Activated CD4-positive, alpha-beta T cell treated with anti-CD3 and anti-CD28 coated beads, Interleukin-2, amount 10 ng/mL, durations not matched to agents 24 days and 14 days (primary cell): ENCODE measurements around the gene PTPRK. TPM values are rescaled to one million over a fixed set of nuclear protein-coding genes. Genes with fewer than 3 reads are reported as not detected.

Experiments
- DNase-seq: peaks from one replicate; pipeline ENCODE4 v3.0.0; 2022
- H3K27ac Mint-ChIP-seq: one replicate; pipeline ENCODE4 v1.8.0; 2022; ENCODE audit warnings: mild to moderate bottlenecking, mixed read lengths
- H3K27me3 Mint-ChIP-seq: one replicate; pipeline ENCODE4 v1.8.0; 2022; ENCODE audit warnings: mixed read lengths
- H3K36me3 Mint-ChIP-seq: one replicate; pipeline ENCODE4 v1.8.0; 2022; ENCODE audit warnings: low read depth, mild to moderate bottlenecking, mixed read lengths
- H3K4me1 Mint-ChIP-seq: one replicate; pipeline ENCODE4 v1.8.0; 2021; ENCODE audit warnings: mixed read lengths
- H3K4me3 Mint-ChIP-seq: one replicate; pipeline ENCODE4 v1.8.0; 2022; ENCODE audit warnings: mild to moderate bottlenecking, moderate library complexity, mixed read lengths
- H3K9me3 Mint-ChIP-seq: one replicate; pipeline ENCODE4 v1.8.0; 2021; ENCODE audit warnings: mixed read lengths
- intact Hi-C: fragments of 100-400 bp; cut with micrococcal nuclease; formaldehyde crosslinking; loops from one replicate; pipeline ENCODE4 v1.15.1; 2023
- total RNA-seq: library from RNA; stranded (reverse); gene quantifications from 2 replicates; pipeline ENCODE4 v1.2.3, GENCODE V29; 2022

PTPRK gene
- total RNA-seq, 1 donor from 2014 or later, result 3.6 TPM

GRCh38 chr6:128526152-128526914, 5.9 kb upstream of the PTPRK start:
- H3K27me3 Mint-ChIP-seq, result peaks cover 34% of the 10 kb centered on the region
- no peaks in the 10 kb centered on the region for H3K36me3 Mint-ChIP-seq
- no peak for DNase-seq
- intact Hi-C loops, result loop anchor here (10.0 kb wide), 1 partner anchor 672 kb away; no protein-coding TSS in a partner anchor
- no peaks in the 10 kb centered on the region for H3K4me1 Mint-ChIP-seq
- H3K9me3 Mint-ChIP-seq, result no peaks in the 10 kb centered on the region
- H3K4me3 Mint-ChIP-seq, result no peak overlapping the region
- H3K27ac Mint-ChIP-seq, result no peak overlapping the region

GRCh38 chr6:128525406-128525805, 5.0 kb upstream of the PTPRK start:
- Mint-ChIP-seq H3K9me3 (no peaks in the 10 kb centered on the region), H3K36me3 (no peaks in the 10 kb centered on the region), H3K27me3 (peaks cover 41% of the 10 kb centered on the region), H3K4me3 (no peak overlapping the region), H3K4me1 (peaks cover 4% of the 10 kb centered on the region), H3K27ac (no peak overlapping the region)
- intact Hi-C loops, result loop anchor here (10.0 kb wide), 1 partner anchor 671 kb away; no protein-coding TSS in a partner anchor
- no peak for DNase-seq

- peaks cover 69% of the 10 kb centered on the region for H3K27me3 Mint-ChIP-seq
- no peaks in the 10 kb centered on the region for H3K9me3 Mint-ChIP-seq
- H3K4me3 Mint-ChIP-seq, result peak overlapping the region; percentile 96
- DNase-seq, result no peak
- no peaks in the 10 kb centered on the region for H3K36me3 Mint-ChIP-seq
- H3K4me1 Mint-ChIP-seq, result peaks cover 19% of the 10 kb centered on the region
- H3K27ac Mint-ChIP-seq, result peak overlapping the region; percentile 60
- intact Hi-C loops, result loop anchor here (5.0 to 10.0 kb wide), 3 partner anchors 136 to 666 kb away; no protein-coding TSS in a partner anchor
These were observed 858 bp upstream of the PTPRK start for GRCh38 chr6:128521282-128521632.

GRCh38 chr6:128519931-128520435, 416 bp downstream of the PTPRK start:
- intact Hi-C loops, result loop anchor here (1.0 to 10.0 kb wide), 4 partner anchors 137 to 783 kb away; no protein-coding TSS in a partner anchor
- H3K4me3 Mint-ChIP-seq, result peak overlapping the region; percentile 96
- H3K9me3 Mint-ChIP-seq, result no peaks in the 10 kb centered on the region
- H3K4me1 Mint-ChIP-seq, result peaks cover 19% of the 10 kb centered on the region
- no peak for DNase-seq
- H3K36me3 Mint-ChIP-seq, result no peaks in the 10 kb centered on the region
- H3K27me3 Mint-ChIP-seq, result peaks cover 76% of the 10 kb centered on the region
- peak overlapping the region; percentile 84 for H3K27ac Mint-ChIP-seq

GRCh38 chr6:128519132-128519930, 1.1 kb downstream of the PTPRK start:
- Mint-ChIP-seq H3K27ac (peak overlapping the region; percentile 84), H3K4me3 (peak overlapping the region; percentile 96), H3K4me1 (peaks cover 19% of the 10 kb centered on the region), H3K27me3 (peaks cover 77% of the 10 kb centered on the region), H3K9me3 (no peaks in the 10 kb centered on the region), H3K36me3 (no peaks in the 10 kb centered on the region)
- intact Hi-C loops, result loop anchor here (1.0 kb wide), 1 partner anchor 782 kb away; no protein-coding TSS in a partner anchor
- peak; percentile 84 for DNase-seq

GRCh38 chr6:128518434-128519131, 1.8 kb downstream of the PTPRK start:
- DNase-seq, result no peak
- Mint-ChIP-seq H3K4me1 (peaks cover 19% of the 10 kb centered on the region), H3K9me3 (no peaks in the 10 kb centered on the region), H3K36me3 (no peaks in the 10 kb centered on the region), H3K27me3 (peaks cover 77% of the 10 kb centered on the region), H3K4me3 (peak overlapping the region; percentile 96), H3K27ac (peak overlapping the region; percentile 25)
- intact Hi-C loops, result loop anchor here (1.0 kb wide), 1 partner anchor 781 kb away; no protein-coding TSS in a partner anchor

- peaks cover 19% of the 10 kb centered on the region for H3K4me1 Mint-ChIP-seq
- H3K9me3 Mint-ChIP-seq, result no peaks in the 10 kb centered on the region
- no peak overlapping the region for H3K4me3 Mint-ChIP-seq
- H3K27me3 Mint-ChIP-seq, result peaks cover 65% of the 10 kb centered on the region
- H3K36me3 Mint-ChIP-seq, result no peaks in the 10 kb centered on the region
- intact Hi-C loops, result no loop called here
- no peak for DNase-seq
- no peak overlapping the region for H3K27ac Mint-ChIP-seq
These were observed 3.3 kb downstream of the PTPRK start for GRCh38 chr6:128517124-128517523.

- intact Hi-C loops, result no loop called here
- no peaks in the 10 kb centered on the region for H3K36me3 Mint-ChIP-seq
- peaks cover 61% of the 10 kb centered on the region for H3K27me3 Mint-ChIP-seq
- H3K4me3 Mint-ChIP-seq, result no peak overlapping the region
- H3K27ac Mint-ChIP-seq, result no peak overlapping the region
- no peaks in the 10 kb centered on the region for H3K9me3 Mint-ChIP-seq
- no peak for DNase-seq
- peaks cover 19% of the 10 kb centered on the region for H3K4me1 Mint-ChIP-seq
These were observed 3.9 kb downstream of the PTPRK start for GRCh38 chr6:128516514-128516898.

- no peak overlapping the region for H3K4me3 Mint-ChIP-seq
- peaks cover 61% of the 10 kb centered on the region for H3K27me3 Mint-ChIP-seq
- intact Hi-C loops, result no loop called here
These were observed 4.6 kb downstream of the PTPRK start for GRCh38 chr6:128515550-128516513.

GRCh38 chr6:128513878-128514277, 6.5 kb downstream of the PTPRK start:
- Mint-ChIP-seq H3K27ac (no peak overlapping the region), H3K36me3 (no peaks in the 10 kb centered on the region), H3K27me3 (peaks cover 52% of the 10 kb centered on the region), H3K4me1 (peaks cover 3% of the 10 kb centered on the region), H3K9me3 (no peaks in the 10 kb centered on the region), H3K4me3 (no peak overlapping the region)
- intact Hi-C loops, result no loop called here
- no peak for DNase-seq

More at GRCh38 chr6:128515550-128516513, 4.6 kb downstream of the PTPRK start:
- H3K36me3 Mint-ChIP-seq, result no peaks in the 10 kb centered on the region
- H3K27ac Mint-ChIP-seq, result no peak overlapping the region
- no peak for DNase-seq
- H3K9me3 Mint-ChIP-seq, result no peaks in the 10 kb centered on the region
- peaks cover 15% of the 10 kb centered on the region for H3K4me1 Mint-ChIP-seq

GRCh38 chr6:128512296-128512695, 8.1 kb downstream of the PTPRK start:
- no peak for DNase-seq
- peaks cover 37% of the 10 kb centered on the region for H3K27me3 Mint-ChIP-seq
- H3K4me3 Mint-ChIP-seq, result no peak overlapping the region
- intact Hi-C loops, result no loop called here
- no peak overlapping the region for H3K27ac Mint-ChIP-seq
- no peaks in the 10 kb centered on the region for H3K9me3 Mint-ChIP-seq
- H3K4me1 Mint-ChIP-seq, result no peaks in the 10 kb centered on the region
- no peaks in the 10 kb centered on the region for H3K36me3 Mint-ChIP-seq

GRCh38 chr6:128511506-128511905, 8.9 kb downstream of the PTPRK start:
- Mint-ChIP-seq H3K27ac (no peak overlapping the region), H3K4me3 (no peak overlapping the region), H3K36me3 (no peaks in the 10 kb centered on the region), H3K27me3 (peaks cover 29% of the 10 kb centered on the region), H3K4me1 (no peaks in the 10 kb centered on the region), H3K9me3 (no peaks in the 10 kb centered on the region)
- intact Hi-C loops, result no loop called here
- no peak for DNase-seq
